HCEC 1CT (cell line): Measurements from ENCODE around the gene MCFD2.
"Not testable (repeated sequence)": the region's sequence is repeated elsewhere in the genome, so short reads cannot be mapped to it uniquely, and the experiment has no call there.

Source experiments
- DNase-seq: peaks from one replicate; pipeline ENCODE4 v3.0.0-alpha.2; 2017

Gene MCFD2

GRCh38 chr2:46936566-46936965 is 21.0 kb upstream of the MCFD2 start:
- no peak for DNase-seq

GRCh38 chr2:46935071-46935470 is 19.5 kb upstream of the MCFD2 start:
- no peak for DNase-seq

- peak; percentile 35 for DNase-seq
These were observed 14.0 kb upstream of the MCFD2 start for GRCh38 chr2:46929612-46930011.

DNA sequence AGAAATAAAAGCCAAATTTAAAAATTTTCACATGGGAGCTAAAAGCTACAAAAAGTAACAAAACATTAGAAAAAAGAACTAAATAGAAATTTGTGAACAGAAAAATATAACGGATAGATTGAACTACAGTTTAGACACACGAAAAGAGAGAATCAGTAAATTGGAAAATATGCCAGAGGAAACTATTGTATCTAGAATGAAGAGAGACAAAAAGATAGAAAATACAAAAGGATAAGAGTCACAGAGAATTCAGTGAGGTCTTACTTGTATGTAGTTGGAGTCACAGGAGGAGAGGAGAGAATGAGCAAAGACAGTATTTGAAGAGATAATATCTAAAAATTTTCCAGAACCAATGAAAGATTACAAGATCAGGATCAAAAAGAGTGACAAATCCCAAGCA is 11.3 kb upstream of the MCFD2 start:
- DNase-seq: no peak

GRCh38 chr2:46925474-46926351 is 10.1 kb upstream of the MCFD2 start:
- DNase-seq: no peak

- no peak for DNase-seq
These were observed 9.0 kb upstream of the MCFD2 start for GRCh38 chr2:46924608-46925007.

DNA sequence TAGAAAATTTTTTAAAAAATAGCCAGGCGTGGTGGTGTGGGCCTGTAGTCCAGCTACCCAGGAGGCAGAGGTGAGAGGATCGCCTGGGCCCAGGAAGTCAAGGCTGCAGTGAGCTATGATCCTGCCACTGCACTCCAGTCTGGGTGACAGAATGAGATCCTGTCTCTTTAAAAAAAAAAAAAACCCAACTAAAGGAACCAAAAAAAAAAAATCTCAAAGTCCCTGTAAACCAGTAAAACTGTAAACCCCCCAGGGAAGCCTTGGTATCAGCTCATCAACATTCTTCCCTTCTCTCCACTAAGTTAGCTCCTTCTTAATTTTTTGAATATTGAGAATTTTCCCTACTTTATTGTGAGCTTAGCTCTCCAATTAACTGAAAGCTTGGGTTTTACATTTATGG is 8.4 kb upstream of the MCFD2 start:
- no peak for DNase-seq

GRCh38 chr2:46923041-46923528 is 7.5 kb upstream of the MCFD2 start:
- peak; percentile 74 for DNase-seq

- no peak for DNase-seq
These were observed 7.0 kb upstream of the MCFD2 start for GRCh38 chr2:46922606-46923005.

DNA sequence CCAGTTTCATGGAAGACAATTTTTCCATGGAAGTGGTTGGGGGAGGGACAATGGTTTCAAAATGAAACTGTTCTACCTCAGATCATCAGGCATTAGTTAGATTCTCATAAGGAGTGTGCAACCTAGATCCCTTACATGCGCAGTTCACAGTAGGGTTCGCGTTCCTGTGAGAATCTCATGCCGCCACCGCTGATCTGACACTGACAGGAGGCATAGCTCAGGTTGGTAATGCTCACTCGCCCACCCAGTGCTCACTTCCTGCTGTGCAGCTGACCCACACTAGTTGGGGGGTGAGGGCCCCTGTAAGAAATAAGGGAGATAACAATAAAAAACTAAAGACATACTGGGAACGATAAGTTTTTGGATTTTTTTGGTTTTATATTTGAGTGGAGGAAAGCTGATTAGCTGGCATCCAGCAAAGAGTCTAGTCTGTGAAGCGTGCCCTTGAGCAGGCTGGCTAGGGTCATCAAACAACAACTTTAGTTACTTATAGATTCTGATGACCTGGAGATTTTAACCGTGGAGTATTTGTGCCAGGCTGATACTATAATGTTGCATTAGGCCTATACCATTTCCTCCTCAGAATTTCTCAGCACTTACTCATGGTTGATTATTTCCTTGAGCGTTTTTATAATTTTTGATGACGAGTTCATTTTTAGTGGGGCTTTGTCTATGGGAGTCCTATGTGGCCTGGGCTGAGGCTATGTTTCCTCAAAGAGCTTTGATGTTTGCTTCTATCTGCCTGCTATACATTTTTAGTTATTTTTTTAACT is 6.3 kb upstream of the MCFD2 start:
- DNase-seq: peak; percentile 72

DNA sequence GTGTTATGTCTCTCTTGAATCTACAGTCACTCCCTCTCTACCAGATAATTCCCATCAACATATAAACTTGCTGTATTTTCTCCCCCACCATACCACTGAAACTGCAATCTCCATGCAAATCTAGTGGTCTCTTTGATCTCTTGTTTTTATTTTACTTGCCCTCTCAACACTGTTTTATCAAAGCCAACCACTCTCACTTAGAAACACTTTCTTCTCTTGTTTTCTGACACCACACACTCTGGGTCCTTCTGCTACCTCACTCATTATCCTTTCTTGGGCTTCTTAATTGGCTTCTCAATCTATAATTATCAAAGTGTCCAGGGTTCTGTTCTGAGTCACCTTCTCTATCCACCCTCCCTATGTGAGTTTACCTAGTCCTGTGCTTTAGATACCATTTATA is 2.0 kb upstream of the MCFD2 start:
- DNase-seq: no peak

DNA sequence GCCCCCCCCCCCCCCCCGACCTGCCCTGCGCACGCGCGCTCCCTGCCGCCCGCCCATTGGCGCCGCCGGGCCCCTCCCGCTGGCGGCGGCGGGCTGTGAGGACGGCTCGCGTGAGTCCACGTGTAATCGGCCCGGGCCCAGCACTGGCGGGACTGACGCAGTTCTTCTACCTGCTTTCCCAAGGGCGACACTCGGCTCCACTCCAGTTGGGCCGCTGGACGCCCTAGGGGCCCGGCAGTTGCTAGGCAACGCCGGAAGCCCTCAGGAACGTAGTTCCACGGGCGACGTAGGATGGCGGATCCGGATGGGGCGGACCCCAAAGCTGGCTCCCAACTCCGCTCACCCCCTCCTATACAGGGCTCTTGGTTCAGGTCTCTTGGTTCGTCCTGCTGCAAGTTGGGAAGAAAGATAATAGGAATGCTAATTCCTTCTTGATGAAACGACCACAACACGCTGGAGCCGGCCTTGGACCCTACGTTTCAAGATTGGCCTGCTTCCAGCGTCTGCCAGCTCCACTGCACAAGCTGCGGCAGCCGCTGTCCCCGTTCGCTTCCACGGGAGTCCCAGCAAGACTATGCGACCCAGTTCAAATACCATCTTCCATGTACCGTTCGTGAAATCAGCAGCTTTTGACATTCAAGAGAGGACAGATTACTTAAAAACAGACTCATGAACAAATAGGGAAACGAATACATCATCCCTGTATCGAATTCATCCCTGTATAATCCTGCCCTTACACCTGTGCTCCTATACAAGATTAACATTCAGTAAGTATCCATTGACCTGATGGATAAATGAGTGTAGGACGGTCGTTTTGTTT is 415 bp upstream of the MCFD2 start:
- peak; percentile 82 for DNase-seq

DNA sequence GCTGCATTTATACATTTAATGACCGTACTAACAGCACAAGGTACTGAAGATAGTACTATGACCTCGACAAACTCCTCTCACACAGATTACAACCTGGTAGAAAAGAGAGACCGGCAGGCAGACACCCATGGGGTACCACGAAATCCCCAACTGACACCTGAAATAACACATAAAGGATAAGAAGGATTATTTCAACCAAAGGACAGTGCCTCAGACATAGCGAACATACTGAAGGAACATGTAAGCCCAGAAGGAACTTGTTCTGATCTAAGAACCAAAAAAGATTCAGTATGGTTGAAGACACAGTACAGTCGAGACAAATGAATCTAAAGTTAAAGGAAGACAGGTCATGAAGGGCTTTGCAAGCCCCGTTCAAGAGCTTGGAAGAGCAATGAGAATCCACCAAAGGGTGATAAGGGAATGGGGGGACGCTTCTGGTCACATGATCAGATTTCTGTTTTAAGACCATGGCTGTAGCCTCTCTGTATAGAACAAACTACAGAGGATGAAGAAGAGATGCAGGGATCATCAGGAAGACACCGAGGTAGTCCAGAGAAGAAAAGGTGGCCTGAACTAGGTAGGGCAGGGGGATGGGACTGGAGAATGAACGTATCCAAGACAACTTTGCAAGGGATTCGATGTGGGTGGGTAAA is 902 bp downstream of the MCFD2 start:
- DNase-seq: no peak

DNA sequence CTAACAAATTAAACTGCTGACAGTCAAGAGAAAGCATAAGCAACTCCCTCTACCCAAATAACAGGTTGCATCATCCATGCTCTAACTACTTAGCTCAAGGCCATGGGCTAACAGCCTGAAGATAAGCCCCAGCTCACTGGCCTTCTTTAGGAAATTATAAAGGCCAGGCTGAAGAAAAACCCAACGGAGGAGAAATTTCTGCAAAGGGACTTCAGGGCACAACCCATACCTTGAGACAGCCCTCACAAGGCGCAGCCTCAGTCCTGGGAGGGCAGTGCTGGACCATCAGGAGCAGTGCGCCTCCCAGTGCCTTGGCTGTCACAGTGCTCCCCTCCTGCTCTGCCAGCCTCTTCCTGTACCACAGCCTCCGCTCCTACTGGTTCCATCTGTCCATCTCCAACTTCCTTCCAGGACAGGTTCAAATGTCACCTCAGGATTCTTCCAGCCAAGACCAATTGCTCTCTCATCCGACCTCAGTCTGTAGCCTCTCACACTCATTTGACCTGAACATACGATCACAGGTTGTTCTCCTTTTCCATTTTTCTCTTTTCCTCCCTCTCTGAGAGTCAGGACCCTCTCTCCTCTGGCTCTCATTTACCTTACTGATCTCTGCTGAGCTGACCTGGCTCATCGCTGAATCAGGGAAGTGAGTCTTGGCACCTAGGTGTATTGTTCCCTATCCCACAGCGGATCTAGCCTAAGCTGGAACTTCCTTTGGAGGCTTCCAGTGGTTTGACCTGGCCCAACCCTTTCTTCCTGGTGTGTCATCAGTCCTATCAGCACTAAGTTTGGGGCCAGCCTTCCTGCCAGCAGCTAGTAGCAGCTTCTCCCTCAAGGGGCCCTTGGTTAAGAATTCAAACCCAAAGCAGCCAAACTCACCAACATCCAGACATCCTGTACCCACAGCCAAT is 1.9 kb downstream of the MCFD2 start:
- DNase-seq: peak; percentile 81

- DNase-seq: peak; percentile 71
These were observed 5.7 kb downstream of the MCFD2 start for GRCh38 chr2:46909771-46910419.

DNA sequence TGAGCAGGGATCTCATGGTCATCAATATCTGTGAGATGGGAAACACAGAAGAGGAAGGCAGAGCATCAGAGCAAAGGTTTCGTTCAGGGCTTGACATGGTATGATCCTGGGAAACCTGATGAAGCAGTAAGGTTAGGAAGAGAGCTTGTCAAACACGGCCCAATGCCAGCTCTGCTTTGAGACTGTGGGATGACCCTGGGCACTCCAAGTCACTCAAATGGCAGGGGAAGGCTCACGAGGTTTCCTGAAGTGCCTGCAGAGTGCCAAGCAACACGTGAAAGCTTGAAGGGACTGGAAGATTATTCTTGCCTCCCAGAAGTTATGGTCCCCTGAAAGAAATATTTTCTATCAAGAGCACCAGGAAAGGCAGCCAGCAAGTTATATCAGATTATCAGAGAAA is 6.5 kb downstream of the MCFD2 start:
- DNase-seq: no peak

- not testable (repeated sequence) for DNase-seq
These were observed 10.5 kb downstream of the MCFD2 start for GRCh38 chr2:46904908-46905678.

- DNase-seq: not testable (repeated sequence)
These were observed 12.6 kb downstream of the MCFD2 start for GRCh38 chr2:46902980-46903379.

GRCh38 chr2:46902465-46902864 is 13.1 kb downstream of the MCFD2 start:
- no peak for DNase-seq

DNA sequence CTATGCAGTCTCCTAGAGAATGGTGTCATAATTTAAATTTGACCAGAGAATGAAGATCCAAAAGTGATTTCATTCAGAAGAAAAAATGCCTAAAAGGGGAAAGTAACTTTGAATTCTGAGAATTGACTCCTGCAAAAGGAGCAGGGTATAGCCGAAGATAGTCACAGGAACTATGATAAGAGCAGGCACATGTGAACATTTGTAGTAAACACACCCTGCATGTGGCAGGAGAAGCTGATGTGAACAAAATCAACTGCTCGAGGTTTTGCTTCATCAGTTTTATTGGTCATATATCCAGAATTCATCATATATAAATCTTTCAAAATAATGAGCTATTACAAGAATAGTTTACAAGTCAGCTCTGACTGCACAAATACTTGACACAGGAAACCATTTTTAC is 14.0 kb downstream of the MCFD2 start:
- no peak for DNase-seq
